H9 (cell line): ENCODE measurements around the gene ST6GAL2. TPM values are rescaled to one million over a fixed set of nuclear protein-coding genes. Genes with fewer than 3 reads are reported as not detected.

ENCODE experiments used
- DNase-seq: peaks from one replicate; pipeline ENCODE4 v3.0.0-alpha.2; 2017
- H2AFZ ChIP-seq: one replicate; pipeline ENCODE4 v1.6.1; 2013; ENCODE audit warnings: mild to moderate bottlenecking, low read length, control low read depth, moderate library complexity
- H2AK5ac ChIP-seq: 2 replicates; pipeline ENCODE4 v1.6.1; 2013; ENCODE audit warnings: low read length, control low read depth, mixed read lengths; ENCODE audit not compliant: insufficient read length
- H2BK120ac ChIP-seq: one replicate; pipeline ENCODE4 v1.6.1; 2013; ENCODE audit warnings: low read depth, mild to moderate bottlenecking, low read length, control low read depth, inconsistent platforms; ENCODE audit not compliant: poor library complexity, severe bottlenecking
- H2BK12ac ChIP-seq: 2 replicates; pipeline ENCODE4 v1.6.1; 2013; ENCODE audit warnings: low read length, control low read depth, mixed read lengths, low read depth; ENCODE audit not compliant: insufficient read length
- H2BK15ac ChIP-seq: 2 replicates; pipeline ENCODE4 v1.6.1; 2013; ENCODE audit warnings: low read depth, low read length, control low read depth
- H2BK20ac ChIP-seq: one replicate; pipeline ENCODE4 v1.6.1; 2013; ENCODE audit warnings: low read depth, mild to moderate bottlenecking, low read length, control low read depth, inconsistent platforms; ENCODE audit not compliant: poor library complexity, severe bottlenecking
- H2BK5ac ChIP-seq: 2 replicates; pipeline ENCODE4 v1.6.1; 2013; ENCODE audit warnings: low read length, control low read depth, mixed read lengths; ENCODE audit not compliant: insufficient read length
- H3K14ac ChIP-seq: 2 replicates; pipeline ENCODE4 v1.6.1; 2013; ENCODE audit warnings: low read length, control low read depth; ENCODE audit not compliant: insufficient read depth
- H3K18ac ChIP-seq: 2 replicates; pipeline ENCODE4 v1.6.1; 2013; ENCODE audit warnings: low read depth, mild to moderate bottlenecking, mixed read lengths, low read length, control low read depth; ENCODE audit not compliant: insufficient read length
- H3K23ac ChIP-seq: 2 replicates; pipeline ENCODE4 v1.6.1; 2013; ENCODE audit warnings: low read length, control low read depth, mixed read lengths, low read depth; ENCODE audit not compliant: insufficient read length
- H3K23me2 ChIP-seq: 2 replicates; pipeline ENCODE4 v1.6.1; 2013; ENCODE audit warnings: low read depth, mild to moderate bottlenecking, mixed read lengths, low read length, control low read depth; ENCODE audit not compliant: insufficient read length, poor library complexity, severe bottlenecking
- H3K27ac ChIP-seq: 2 replicates; pipeline ENCODE4 v1.5.1; 2013; ENCODE audit warnings: low read length, control low read depth, mixed read lengths, low read depth; ENCODE audit not compliant: insufficient read length
- H3K27me3 ChIP-seq: 2 replicates; pipeline ENCODE4 v1.6.1; 2013; ENCODE audit warnings: low read length, control low read depth, inconsistent platforms; ENCODE audit not compliant: insufficient read depth
- H3K4ac ChIP-seq: 2 replicates; pipeline ENCODE4 v1.6.1; 2013; ENCODE audit warnings: low read depth, mild to moderate bottlenecking, control low read depth, inconsistent platforms, low read length, moderate library complexity
- H3K4me1 ChIP-seq: 2 replicates; pipeline ENCODE4 v1.6.1; 2013; ENCODE audit warnings: low read length, control low read depth, inconsistent platforms; ENCODE audit not compliant: insufficient read depth
- H3K4me2 ChIP-seq: 2 replicates; pipeline ENCODE4 v1.6.1; 2013; ENCODE audit warnings: low read length, control low read depth, mixed read lengths; ENCODE audit not compliant: insufficient read length, insufficient read depth
- H3K56ac ChIP-seq: 2 replicates; pipeline ENCODE4 v1.6.1; 2013; ENCODE audit warnings: low read depth, mild to moderate bottlenecking, mixed read lengths, low read length, control low read depth; ENCODE audit not compliant: insufficient read length
- H3K79me1 ChIP-seq: 2 replicates; pipeline ENCODE4 v1.6.1; 2013; ENCODE audit warnings: low read depth, mild to moderate bottlenecking, moderate library complexity, low read length, control low read depth, inconsistent platforms; ENCODE audit not compliant: insufficient read depth, poor library complexity, severe bottlenecking
- H3K79me2 ChIP-seq: 2 replicates; pipeline ENCODE4 v1.6.1; 2013; ENCODE audit warnings: low read length, control low read depth, inconsistent platforms; ENCODE audit not compliant: insufficient read depth
- H3K9ac ChIP-seq: 2 replicates; pipeline ENCODE4 v1.6.1; 2013; ENCODE audit warnings: low read length, control low read depth, mixed read lengths; ENCODE audit not compliant: insufficient read length; ENCODE audit errors: extremely low read depth
- H3K9me3 ChIP-seq: one replicate; pipeline ENCODE4 v1.6.1; 2013; ENCODE audit warnings: low read depth, low read length, inconsistent platforms; ENCODE audit not compliant: control insufficient read depth
- H3T11ph ChIP-seq: one replicate; pipeline ENCODE4 v1.6.1; 2013; ENCODE audit warnings: mild to moderate bottlenecking, low read length, control low read depth, inconsistent platforms
- H4K20me1 ChIP-seq: one replicate; pipeline ENCODE4 v1.6.1; 2013; ENCODE audit not compliant: control insufficient read depth, insufficient read length, insufficient read depth
- H4K5ac ChIP-seq: 2 replicates; pipeline ENCODE4 v1.6.1; 2013; ENCODE audit warnings: low read depth, mild to moderate bottlenecking, mixed read lengths, low read length, control low read depth; ENCODE audit not compliant: insufficient read length
- H4K8ac ChIP-seq: replicated peaks from 2 replicates; pipeline ENCODE4 v1.6.1; 2013; ENCODE audit warnings: low read length, control low read depth, mixed read lengths, low read depth; ENCODE audit not compliant: insufficient read length
- H4K91ac ChIP-seq: 2 replicates; pipeline ENCODE4 v1.6.1; 2013; ENCODE audit warnings: low read depth, mild to moderate bottlenecking, moderate library complexity, mixed read lengths, low read length, control low read depth; ENCODE audit not compliant: insufficient read length
- H3K27ac Mint-ChIP-seq, 3 experiments: 2 replicates in 2 of 3; 3 replicates in 1 of 3; pipeline ENCODE4 v1.8.0; 2020 to 2021; ENCODE audit warnings: mixed read lengths in 3 of 3, mild to moderate bottlenecking in 1 of 3, moderate library complexity in 1 of 3
- H3K27me3 Mint-ChIP-seq: 2 replicates; pipeline ENCODE4 v1.8.0; 2021; ENCODE audit warnings: low read depth, mild to moderate bottlenecking, moderate library complexity, mixed read lengths
- H3K36me3 Mint-ChIP-seq, 3 experiments: 2 replicates in 2 of 3; 3 replicates in 1 of 3; pipeline ENCODE4 v1.8.0; 2020 to 2021; ENCODE audit warnings: low read depth in 3 of 3, mixed read lengths in 3 of 3; ENCODE audit not compliant: insufficient read depth in 1 of 3
- H3K4me1 Mint-ChIP-seq, 2 experiments: 2 replicates each; pipeline ENCODE4 v1.8.0; 2020; ENCODE audit warnings: mixed read lengths in 2 of 2
- H3K4me3 Mint-ChIP-seq, 2 experiments: 2 replicates in 1 of 2; 3 replicates in 1 of 2; pipeline ENCODE4 v1.8.0; 2020 to 2021; ENCODE audit warnings: mild to moderate bottlenecking in 2 of 2, mixed read lengths in 2 of 2, moderate library complexity in 1 of 2
- H3K9me3 Mint-ChIP-seq, 2 experiments: 2 replicates in 1 of 2; 3 replicates in 1 of 2; pipeline ENCODE4 v1.8.0; 2020; ENCODE audit warnings: mild to moderate bottlenecking in 2 of 2, mixed read lengths in 2 of 2, moderate library complexity in 1 of 2
- WGBS: extraction: QIAGEN DNeasy Blood & Tissue Kit; methylation state at CpG from one replicate; pipeline ENCODE4 v1.1.7; 2013; ENCODE audit warnings: missing lambda C conversion rate, low lambda C conversion rate, mixed read lengths; ENCODE audit not compliant: insufficient read length; ENCODE audit errors: extremely low coverage; 5-methylcytosine and 5-hydroxymethylcytosine counted together
- total RNA-seq: library from RNA; stranded (reverse); gene quantifications from 2 replicates; pipeline ENCODE4 v1.2.1, GENCODE V29; 2021
- TF ChIP-seq, protein P1 (sequence below): fragments of 200-600 bp; sonication (generic); conservative IDR thresholded peaks from 3 replicates; pipeline ENCODE4 v1.8.0; 2021; ENCODE audit warnings: antibody characterized with exemption, mild to moderate bottlenecking

ST6GAL2 gene
- total RNA-seq, 1 experiment from 2014 or later, result 7.6 TPM

DNA sequence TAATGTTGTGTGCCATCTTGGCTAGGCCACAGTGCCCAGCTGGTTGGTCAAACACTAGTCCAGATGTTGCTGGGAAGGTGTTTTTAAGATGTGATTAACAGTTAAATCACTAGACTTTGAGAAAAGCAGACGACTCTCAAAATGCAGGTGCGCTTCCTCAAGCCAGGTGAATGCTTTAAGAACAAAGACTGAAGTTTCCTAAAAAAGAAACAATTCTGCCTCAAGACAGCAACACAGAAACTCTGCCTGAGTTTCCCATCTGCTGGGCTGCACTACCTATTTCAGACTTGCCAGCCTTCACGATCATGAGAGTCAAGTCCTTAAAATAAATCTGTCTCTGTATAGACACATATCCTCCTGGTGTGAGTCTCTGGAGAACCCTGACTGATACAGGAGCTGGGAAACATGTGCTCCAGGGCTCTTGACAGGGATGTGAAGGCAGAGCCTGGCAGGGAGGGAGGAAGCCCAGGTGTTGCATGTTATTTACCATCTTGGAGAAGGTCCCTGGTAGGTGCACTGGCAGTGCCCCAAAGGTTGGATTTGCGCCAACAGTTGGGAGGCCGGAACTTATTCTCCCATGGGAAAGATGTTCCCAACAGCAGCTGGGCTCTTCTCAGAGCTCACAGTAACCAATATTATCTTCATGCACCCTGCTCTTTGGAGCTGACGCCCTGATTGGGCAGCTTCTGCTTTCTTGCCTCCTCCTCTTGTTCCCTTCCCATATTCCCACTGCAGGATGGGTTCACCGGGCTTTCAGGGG, 43.9 kb downstream of the ST6GAL2 start:
- H2BK12ac ChIP-seq, result no peak overlapping the region
- H2BK15ac ChIP-seq, result no peak overlapping the region
- H3K27ac ChIP-seq, result no peak overlapping the region
- no peak overlapping the region; a peak in 1 of 7 replicates for H3K27ac Mint-ChIP-seq
- H3K4me2 ChIP-seq, result no peak overlapping the region
- no peak for DNase-seq
- no peak overlapping the region for H3K14ac ChIP-seq
- WGBS, result no CpG with 5 or more reads among the region's 7 CpGs
- TF ChIP-seq, protein P1, sequence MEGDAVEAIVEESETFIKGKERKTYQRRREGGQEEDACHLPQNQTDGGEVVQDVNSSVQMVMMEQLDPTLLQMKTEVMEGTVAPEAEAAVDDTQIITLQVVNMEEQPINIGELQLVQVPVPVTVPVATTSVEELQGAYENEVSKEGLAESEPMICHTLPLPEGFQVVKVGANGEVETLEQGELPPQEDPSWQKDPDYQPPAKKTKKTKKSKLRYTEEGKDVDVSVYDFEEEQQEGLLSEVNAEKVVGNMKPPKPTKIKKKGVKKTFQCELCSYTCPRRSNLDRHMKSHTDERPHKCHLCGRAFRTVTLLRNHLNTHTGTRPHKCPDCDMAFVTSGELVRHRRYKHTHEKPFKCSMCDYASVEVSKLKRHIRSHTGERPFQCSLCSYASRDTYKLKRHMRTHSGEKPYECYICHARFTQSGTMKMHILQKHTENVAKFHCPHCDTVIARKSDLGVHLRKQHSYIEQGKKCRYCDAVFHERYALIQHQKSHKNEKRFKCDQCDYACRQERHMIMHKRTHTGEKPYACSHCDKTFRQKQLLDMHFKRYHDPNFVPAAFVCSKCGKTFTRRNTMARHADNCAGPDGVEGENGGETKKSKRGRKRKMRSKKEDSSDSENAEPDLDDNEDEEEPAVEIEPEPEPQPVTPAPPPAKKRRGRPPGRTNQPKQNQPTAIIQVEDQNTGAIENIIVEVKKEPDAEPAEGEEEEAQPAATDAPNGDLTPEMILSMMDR, result no peak
- no peaks in the 10 kb centered on the region for H3K9me3 ChIP-seq
- H3K9me3 Mint-ChIP-seq, result no peaks in the 10 kb centered on the region
- no peaks in the 10 kb centered on the region for H3K79me2 ChIP-seq
- H2AFZ ChIP-seq, result no peak overlapping the region
- H3K23ac ChIP-seq, result no peak overlapping the region
- no peak overlapping the region for H2BK5ac ChIP-seq
- H3K36me3 Mint-ChIP-seq, result no peaks in the 10 kb centered on the region; a peak in 2 of 7 replicates
- no peaks in the 10 kb centered on the region for H3K23me2 ChIP-seq
- H3K18ac ChIP-seq, result no peak overlapping the region
- no peaks in the 10 kb centered on the region for H3K4me1 ChIP-seq
- no peaks in the 10 kb centered on the region for H3K27me3 ChIP-seq
- no peak overlapping the region for H2BK120ac ChIP-seq
- H4K91ac ChIP-seq, result no peak overlapping the region
- H2BK20ac ChIP-seq, result no peak overlapping the region
- H3K4ac ChIP-seq, result no peak overlapping the region
- no peaks in the 10 kb centered on the region for H3K27me3 Mint-ChIP-seq
- H4K5ac ChIP-seq, result no peak overlapping the region
- H3K4me1 Mint-ChIP-seq, result peaks cover 8 to 11% of the 10 kb centered on the region in 2 experiments
- H3K9ac ChIP-seq, result no peak overlapping the region
- H4K20me1 ChIP-seq, result no peaks in the 10 kb centered on the region
- H3T11ph ChIP-seq, result no peak overlapping the region
- H3K56ac ChIP-seq, result no peak overlapping the region
- H3K4me3 Mint-ChIP-seq, result no peak overlapping the region
- no peaks in the 10 kb centered on the region for H3K79me1 ChIP-seq
- no peak overlapping the region for H4K8ac ChIP-seq
- no peak overlapping the region for H2AK5ac ChIP-seq
